HepG2 (cell line): ENCODE data around the gene PRELID2.

ENCODE experiments used
- RNF2 ChIP-seq: fragments of 450-650 bp; conservative IDR thresholded peaks from 2 replicates; pipeline ENCODE4 v1.6.1; 2016; ENCODE audit warnings: low read depth
- ZNF232 ChIP-seq: sonication (generic); formaldehyde crosslinking; IDR thresholded peaks from 2 replicates; pipeline ENCODE4 v1.4.0; 2020; ENCODE audit warnings: missing genetic modification reagents, borderline replicate concordance
- TF ChIP-seq, protein P1 (sequence below): sonication (generic); formaldehyde crosslinking; IDR thresholded peaks from 2 replicates; pipeline ENCODE4 v1.4.0; 2020; ENCODE audit warnings: missing genetic modification reagents
- TF ChIP-seq, protein P2 (sequence below): sonication (generic); formaldehyde crosslinking; IDR thresholded peaks from 2 replicates; pipeline ENCODE4 v1.8.1; 2023; ENCODE audit warnings: mild to moderate bottlenecking, missing genetic modification reagents, borderline replicate concordance
- TF ChIP-seq, protein P3 (sequence below): sonication (generic); formaldehyde crosslinking; IDR thresholded peaks from 2 replicates; pipeline ENCODE4 v1.4.0; 2020; ENCODE audit warnings: missing genetic modification reagents

DNA sequence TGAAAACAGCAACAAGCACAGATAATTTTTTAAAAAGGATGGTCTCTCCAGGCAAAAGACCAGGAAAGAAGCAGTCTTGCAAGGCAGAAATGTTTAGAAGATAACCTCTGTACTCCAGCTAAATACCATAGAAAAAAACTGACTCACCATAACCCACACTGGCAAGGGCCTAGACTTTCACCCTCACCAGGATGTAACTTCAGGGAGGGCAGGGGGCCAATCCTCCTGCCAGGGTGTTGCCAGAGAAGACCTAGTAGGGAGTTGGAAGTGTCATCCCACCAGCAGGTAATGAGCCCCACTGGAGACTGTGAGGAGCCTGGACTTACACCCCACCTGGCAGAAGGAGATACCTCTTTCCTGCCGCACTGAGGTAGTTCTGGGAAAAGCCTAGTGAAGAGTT lies 97.6 kb downstream of the PRELID2 start:
- no peak for TF ChIP-seq RNF2
- TF ChIP-seq, protein P1, sequence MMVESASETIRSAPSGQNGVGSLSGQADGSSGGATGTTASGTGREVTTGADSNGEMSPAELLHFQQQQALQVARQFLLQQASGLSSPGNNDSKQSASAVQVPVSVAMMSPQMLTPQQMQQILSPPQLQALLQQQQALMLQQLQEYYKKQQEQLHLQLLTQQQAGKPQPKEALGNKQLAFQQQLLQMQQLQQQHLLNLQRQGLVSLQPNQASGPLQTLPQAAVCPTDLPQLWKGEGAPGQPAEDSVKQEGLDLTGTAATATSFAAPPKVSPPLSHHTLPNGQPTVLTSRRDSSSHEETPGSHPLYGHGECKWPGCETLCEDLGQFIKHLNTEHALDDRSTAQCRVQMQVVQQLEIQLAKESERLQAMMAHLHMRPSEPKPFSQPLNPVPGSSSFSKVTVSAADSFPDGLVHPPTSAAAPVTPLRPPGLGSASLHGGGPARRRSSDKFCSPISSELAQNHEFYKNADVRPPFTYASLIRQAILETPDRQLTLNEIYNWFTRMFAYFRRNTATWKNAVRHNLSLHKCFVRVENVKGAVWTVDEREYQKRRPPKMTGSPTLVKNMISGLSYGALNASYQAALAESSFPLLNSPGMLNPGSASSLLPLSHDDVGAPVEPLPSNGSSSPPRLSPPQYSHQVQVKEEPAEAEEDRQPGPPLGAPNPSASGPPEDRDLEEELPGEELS (CRISPR knock-in tag): no peak
- no peak for TF ChIP-seq ZNF232 (CRISPR knock-in tag)
- TF ChIP-seq, protein P2, sequence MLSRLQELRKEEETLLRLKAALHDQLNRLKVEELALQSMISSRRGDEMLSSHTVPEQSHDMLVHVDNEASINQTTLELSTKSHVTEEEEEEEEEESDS (CRISPR knock-in tag): no peak
- TF ChIP-seq, protein P3, sequence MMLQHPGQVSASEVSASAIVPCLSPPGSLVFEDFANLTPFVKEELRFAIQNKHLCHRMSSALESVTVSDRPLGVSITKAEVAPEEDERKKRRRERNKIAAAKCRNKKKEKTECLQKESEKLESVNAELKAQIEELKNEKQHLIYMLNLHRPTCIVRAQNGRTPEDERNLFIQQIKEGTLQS (CRISPR knock-in tag): no peak
